ENCODE measurements around the gene KPRP.

KPRP gene, protein sequence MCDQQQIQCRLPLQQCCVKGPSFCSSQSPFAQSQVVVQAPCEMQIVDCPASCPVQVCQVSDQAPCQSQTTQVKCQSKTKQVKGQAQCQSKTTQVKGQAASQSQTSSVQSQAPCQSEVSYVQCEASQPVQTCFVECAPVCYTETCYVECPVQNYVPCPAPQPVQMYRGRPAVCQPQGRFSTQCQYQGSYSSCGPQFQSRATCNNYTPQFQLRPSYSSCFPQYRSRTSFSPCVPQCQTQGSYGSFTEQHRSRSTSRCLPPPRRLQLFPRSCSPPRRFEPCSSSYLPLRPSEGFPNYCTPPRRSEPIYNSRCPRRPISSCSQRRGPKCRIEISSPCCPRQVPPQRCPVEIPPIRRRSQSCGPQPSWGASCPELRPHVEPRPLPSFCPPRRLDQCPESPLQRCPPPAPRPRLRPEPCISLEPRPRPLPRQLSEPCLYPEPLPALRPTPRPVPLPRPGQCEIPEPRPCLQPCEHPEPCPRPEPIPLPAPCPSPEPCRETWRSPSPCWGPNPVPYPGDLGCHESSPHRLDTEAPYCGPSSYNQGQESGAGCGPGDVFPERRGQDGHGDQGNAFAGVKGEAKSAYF

DNA sequence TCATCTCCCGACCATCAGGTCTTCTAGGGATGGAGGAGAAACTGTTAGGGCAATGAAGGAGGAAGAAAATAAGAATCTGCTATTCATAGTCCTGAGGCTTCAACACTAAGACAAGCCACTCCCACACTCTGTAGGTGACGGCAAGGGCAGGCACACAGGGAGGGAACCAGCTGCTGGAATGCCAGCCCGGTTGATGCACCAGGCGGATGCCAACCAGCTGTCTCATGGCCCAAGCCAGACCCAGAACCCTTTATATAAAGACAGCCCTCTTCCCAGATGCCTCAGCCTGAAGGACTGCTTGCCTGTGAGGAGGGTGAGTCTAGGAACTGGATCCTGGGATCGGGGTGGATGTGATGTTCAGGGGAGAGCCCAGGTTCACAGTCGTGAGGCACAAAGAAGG is at the start of gene KPRP:
Gene KPRP, plus strand, starts transcription at position 279 of the 400 bp plus-strand sequence. CDS start 1,564 bp downstream, outside the sequence.
- no peak for TF ChIP-seq ZNF274 (IDR thresholded peaks at IDR 0.05; ENCODE audit: low read depth, low read length)
- no peak within 1 kb of the TSS for H3K4me3 ChIP-seq (ENCODE audit: low read length)

DNA sequence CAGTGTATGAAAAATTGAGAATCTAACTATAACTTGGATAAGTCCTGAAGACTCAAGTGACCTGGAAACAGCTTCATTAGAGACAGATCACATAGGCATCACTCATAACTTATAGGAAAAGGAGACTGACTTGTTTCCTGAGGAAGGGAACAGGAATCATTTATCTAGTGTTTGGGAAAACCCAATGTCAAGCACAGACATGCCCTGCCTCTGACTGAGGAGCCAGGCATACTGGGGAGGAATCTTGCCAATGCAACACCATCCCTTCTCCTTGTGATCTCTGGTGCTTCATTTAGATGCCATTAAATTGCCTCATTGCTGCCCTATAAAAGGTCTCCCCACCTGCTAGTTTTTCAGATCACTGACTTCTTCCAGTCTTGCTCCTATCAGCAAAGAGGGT is 39.6 kb upstream of the KPRP start:
- no peak overlapping the region for H3K4me3 ChIP-seq (ENCODE audit: low read length)
- TF ChIP-seq ZNF274 (IDR thresholded peaks at IDR 0.05; ENCODE audit: low read depth, low read length): no peak

DNA sequence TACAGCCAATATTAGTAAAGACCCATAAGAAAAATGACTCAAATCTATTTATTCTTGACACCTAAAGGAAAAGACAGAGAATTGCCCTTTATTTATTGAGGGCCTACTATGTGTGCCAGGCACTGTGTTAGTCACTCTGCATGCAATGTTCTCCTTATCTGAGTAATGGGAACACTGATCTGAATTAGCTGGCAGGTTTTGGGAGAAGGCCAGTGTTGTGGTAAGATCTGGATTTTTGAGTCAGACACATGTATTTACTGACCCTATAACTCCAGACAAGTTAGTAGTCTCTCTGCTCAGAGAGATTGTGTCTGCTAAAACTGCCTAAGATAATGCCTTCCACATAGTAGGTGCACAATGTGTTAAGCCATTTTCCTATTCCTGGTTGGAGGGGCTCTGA is 32.6 kb upstream of the KPRP start:
- TF ChIP-seq ZNF274 (IDR thresholded peaks at IDR 0.05; ENCODE audit: low read depth, low read length): no peak
- H3K4me3 ChIP-seq (ENCODE audit: low read length): no peak overlapping the region

DNA sequence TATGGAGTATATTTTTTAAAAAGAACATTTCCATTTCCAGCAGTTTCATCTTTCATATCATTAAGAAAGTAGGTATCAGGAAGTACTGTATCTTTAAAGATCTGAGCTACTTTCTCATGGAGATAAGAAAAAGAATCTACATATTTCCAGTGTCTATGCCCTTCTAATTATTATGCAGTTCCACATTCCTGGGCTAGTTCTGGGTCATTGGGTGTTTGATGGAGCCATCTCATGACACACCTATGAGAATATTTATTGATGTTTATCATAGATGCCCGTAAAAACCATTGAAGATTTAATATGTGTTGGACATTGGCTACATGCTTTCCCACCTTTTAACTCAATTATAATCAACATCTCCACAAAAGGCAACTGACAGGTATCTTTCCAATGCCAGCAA is 28.8 kb upstream of the KPRP start:
- H3K4me3 ChIP-seq (ENCODE audit: low read length): no peak overlapping the region
- TF ChIP-seq ZNF274 (IDR thresholded peaks at IDR 0.05; ENCODE audit: low read depth, low read length): no peak

DNA sequence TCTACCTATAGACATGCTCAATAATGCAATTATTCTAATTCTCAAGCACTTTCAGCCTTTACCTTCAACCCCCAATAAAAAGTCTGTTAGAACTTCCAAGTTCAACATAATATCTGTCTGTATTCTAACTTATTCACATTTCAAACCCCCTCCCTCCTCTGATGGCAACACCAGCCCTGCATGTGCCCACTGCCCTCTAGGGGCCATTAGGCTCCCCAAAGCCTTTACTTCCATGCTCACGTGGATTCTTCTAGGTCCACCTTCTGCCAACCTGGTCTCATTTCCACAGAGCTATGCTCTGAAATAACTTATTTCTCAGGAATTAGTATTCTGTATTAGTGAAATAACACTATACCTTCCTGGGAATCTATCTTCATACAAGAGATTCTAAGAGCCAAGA is 22.2 kb upstream of the KPRP start:
- TF ChIP-seq ZNF274 (IDR thresholded peaks at IDR 0.05; ENCODE audit: low read depth, low read length): no peak
- no peak overlapping the region for H3K4me3 ChIP-seq (ENCODE audit: low read length)

DNA sequence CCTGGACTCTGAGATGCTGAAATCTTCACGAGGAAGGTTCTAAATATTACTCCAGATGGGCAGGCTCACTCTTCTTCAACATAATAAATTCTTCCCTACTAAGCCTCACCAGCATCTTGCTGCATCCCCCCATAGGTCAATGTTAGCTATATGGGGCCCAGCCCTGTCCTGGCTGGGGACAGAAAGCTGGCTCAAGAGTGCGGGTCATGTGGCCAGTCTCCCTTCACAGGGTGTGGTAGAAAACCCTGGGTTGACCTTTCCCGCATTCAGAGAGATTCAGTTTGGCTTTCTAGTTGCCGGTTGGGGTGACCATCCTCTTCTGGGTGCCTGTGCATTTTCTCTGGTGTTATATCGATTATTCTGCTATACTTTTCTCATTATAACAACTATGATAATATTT is 19.8 kb upstream of the KPRP start:
- TF ChIP-seq ZNF274 (IDR thresholded peaks at IDR 0.05; ENCODE audit: low read depth, low read length): no peak
- no peak overlapping the region for H3K4me3 ChIP-seq (ENCODE audit: low read length)

DNA sequence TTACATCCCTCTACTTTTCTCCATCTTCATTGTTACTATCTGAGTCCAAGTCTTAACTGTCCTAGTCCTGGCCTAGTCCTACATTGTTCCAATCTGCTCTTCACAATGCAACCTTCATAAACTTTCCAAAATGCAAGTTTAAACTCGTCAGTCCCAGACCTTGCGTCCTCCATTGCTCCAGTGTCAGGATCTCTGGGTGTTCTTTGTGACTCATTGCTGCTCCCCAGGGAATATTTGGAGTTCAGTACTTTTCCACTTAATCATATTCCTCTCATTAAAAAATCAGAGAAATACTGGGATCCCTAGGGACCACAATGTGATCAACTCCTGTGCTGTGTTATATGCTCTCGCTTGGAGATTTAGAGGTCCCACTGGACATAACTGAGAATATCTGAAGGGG is 18.0 kb upstream of the KPRP start:
- TF ChIP-seq ZNF274 (IDR thresholded peaks at IDR 0.05; ENCODE audit: low read depth, low read length): no peak
- no peak overlapping the region for H3K4me3 ChIP-seq (ENCODE audit: low read length)

DNA sequence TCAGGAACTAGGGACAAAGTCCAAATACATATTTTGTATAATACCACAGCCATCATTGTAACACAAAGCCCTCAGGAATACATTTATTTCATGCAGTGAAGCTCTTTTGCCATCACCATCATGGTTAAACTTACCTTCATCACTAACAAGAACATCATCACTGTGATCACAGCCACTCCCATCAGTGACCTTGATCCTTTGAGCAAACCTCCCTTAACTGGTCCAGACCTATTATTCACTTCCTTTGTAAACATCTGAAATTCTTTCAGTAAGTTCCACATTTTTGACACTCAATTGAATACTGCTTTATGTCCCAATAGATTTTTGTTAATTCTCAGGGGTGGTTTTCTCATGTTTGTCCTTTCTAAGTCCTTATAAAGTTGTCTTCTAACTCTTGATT is 16.2 kb upstream of the KPRP start:
- TF ChIP-seq ZNF274 (IDR thresholded peaks at IDR 0.05; ENCODE audit: low read depth, low read length): no peak
- no peak overlapping the region for H3K4me3 ChIP-seq (ENCODE audit: low read length)

DNA sequence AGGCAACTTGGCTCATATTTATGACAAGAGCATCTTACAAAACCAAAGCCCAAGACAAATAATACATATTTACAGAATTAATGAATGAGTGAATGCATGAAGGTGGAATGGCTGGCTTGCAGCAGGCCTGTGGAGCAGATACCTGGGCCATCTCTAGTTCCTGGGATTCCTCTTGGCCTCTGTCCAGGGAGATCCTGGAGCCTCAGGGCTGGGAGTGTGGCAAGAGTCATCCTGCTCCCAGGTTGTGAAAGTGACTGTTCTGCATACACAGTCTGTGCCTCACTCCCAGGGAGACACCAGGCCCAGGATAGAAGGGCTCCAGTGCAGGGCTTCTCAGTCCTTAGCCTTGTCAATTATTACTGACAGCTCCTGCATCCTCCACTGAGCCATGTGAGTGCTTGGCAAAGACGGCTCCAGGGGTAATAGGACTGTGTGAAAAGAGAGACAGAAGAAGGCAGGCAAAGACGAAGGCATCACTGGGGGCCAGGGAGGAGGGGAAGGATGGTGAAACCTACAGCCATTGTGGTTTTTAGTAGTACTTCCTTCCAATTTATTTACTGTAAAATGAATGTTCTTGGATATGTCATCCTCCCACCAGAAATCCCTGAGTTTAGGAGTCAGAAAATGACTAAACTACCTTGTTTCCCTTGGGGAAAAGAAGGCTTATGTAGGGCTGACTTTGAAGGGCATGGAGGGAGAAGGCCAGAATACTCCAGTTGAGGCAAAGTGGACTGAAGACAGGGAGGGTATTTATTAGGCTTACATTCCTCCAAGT is 14.3 kb upstream of the KPRP start:
- TF ChIP-seq ZNF274 (IDR thresholded peaks at IDR 0.05; ENCODE audit: low read depth, low read length): no peak

DNA sequence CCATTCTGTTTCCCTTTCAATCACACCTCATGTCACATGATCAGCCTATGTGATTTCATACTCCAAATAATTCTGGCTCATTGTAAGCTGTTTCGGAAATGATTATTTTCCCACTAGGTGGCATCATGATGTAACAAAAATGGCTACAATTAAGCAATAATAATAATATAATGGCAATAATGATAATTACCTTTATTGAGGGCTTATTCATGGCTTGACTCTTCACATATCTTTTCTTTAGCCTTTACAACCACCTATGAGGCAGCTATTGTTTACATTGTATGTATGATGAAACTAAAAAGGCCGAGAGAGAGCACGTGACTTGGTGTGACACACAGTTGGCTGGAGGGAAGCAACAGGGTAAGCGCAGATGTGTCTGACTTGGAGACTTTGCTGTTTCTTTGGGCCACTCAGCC is 12.5 kb upstream of the KPRP start:
- no peak for TF ChIP-seq ZNF274 (IDR thresholded peaks at IDR 0.05; ENCODE audit: low read depth, low read length)
- H3K4me3 ChIP-seq (ENCODE audit: low read length): no peak overlapping the region

More for the DNA sequence above, 14.3 kb upstream of the KPRP start:
- H3K4me3 ChIP-seq (ENCODE audit: low read length): no peak overlapping the region

DNA sequence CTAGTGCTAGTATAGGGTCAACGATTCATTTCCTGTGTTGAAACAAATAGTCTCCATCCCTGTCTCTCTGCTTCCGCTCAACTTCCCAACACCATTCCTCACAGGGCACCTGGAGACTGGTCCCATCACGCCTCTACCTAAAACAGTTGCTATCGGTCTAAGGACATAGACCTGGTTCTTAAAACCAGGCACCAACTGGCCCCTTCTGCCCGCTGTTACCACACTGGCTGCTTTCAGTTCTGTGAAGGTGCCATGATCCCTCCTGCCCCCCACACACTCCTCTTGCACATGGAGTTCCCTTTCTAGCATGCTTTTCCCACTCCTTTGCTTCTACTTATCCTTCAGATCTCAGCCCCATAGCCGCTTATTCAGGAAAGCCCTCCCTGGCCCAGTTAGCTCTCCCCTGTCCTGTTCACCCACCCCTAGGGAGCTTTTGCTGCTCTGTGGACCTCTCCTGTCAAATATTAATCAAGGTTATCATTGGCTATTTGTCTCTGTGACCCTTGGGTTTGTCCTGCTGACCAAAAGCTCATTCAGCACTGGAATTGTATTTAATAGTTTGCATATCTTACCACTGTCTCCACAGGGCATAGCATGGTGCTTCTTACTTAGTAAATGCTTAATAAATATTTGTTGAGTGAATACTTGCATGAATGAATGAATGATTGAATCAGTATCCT is 11.9 kb upstream of the KPRP start:
- H3K4me3 ChIP-seq (ENCODE audit: low read length): no peak overlapping the region
- no peak for TF ChIP-seq ZNF274 (IDR thresholded peaks at IDR 0.05; ENCODE audit: low read depth, low read length)

DNA sequence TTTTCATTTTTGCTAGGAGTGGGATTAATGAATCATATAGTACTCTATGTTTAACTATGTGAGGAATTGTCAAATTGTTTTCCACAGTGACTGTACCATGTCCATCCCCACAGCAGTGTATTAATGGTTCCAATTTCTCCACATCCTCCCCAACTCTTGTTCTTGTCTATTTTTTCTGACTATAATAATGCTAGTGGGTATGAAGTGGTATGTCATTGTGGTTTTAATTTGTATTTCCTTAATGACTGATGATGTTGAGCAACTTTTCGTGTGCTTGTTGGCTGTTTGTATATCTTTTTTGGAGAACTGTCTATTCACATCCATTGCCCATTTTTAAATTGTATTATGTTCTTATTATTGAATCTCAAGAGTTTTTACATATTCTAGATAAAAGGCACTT is 10.0 kb upstream of the KPRP start:
- H3K4me3 ChIP-seq (ENCODE audit: low read length): no peak overlapping the region
- no peak for TF ChIP-seq ZNF274 (IDR thresholded peaks at IDR 0.05; ENCODE audit: low read depth, low read length)

DNA sequence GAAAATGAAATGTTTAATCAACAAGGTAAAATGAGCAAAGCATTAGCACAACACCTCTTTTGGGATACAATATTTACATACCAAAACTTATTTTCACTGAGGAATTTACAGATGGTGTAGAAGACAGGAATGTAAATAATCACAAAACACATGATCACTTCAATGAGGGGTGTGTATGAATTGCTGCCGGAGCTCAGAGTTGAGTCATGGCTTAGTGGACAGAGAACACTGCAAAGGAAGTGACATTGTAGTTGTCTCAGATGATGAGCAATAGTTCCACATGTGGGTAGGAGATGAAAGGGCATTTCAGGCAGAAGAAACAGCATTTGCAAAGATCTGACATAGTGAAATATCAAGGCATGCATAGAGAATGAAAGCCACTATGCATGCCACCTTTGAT is 5.6 kb upstream of the KPRP start:
- no peak overlapping the region for H3K4me3 ChIP-seq (ENCODE audit: low read length)
- TF ChIP-seq ZNF274 (IDR thresholded peaks at IDR 0.05; ENCODE audit: low read depth, low read length): no peak

DNA sequence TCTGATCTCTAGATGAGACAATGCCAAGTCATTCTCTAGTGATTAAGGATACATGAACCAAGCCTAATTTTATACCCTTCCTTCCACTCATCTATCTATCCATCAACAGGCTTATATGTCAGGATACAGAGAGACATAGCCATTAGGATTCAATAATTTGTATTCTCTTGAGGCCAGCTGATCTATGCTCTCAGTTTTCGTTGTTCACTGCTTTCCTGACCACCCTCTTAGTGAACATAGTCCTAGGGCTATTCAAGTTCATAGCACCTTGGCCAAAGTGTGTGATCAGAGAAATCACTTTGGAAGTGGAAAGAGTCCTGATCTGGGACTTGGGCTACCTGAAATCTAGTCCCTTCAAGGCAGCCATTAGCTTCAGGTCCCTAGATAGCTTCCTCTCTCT is 4.2 kb upstream of the KPRP start:
- H3K4me3 ChIP-seq (ENCODE audit: low read length): no peak overlapping the region
- TF ChIP-seq ZNF274 (IDR thresholded peaks at IDR 0.05; ENCODE audit: low read depth, low read length): no peak
